HS-27A (cell line): ENCODE results near the gene PPP2R2D.

Source experiments
- DNase-seq: peaks from one replicate; pipeline ENCODE4 v3.0.0-alpha.2; 2012; ENCODE audit warnings: low read depth, missing footprints

The PPP2R2D gene

DNA sequence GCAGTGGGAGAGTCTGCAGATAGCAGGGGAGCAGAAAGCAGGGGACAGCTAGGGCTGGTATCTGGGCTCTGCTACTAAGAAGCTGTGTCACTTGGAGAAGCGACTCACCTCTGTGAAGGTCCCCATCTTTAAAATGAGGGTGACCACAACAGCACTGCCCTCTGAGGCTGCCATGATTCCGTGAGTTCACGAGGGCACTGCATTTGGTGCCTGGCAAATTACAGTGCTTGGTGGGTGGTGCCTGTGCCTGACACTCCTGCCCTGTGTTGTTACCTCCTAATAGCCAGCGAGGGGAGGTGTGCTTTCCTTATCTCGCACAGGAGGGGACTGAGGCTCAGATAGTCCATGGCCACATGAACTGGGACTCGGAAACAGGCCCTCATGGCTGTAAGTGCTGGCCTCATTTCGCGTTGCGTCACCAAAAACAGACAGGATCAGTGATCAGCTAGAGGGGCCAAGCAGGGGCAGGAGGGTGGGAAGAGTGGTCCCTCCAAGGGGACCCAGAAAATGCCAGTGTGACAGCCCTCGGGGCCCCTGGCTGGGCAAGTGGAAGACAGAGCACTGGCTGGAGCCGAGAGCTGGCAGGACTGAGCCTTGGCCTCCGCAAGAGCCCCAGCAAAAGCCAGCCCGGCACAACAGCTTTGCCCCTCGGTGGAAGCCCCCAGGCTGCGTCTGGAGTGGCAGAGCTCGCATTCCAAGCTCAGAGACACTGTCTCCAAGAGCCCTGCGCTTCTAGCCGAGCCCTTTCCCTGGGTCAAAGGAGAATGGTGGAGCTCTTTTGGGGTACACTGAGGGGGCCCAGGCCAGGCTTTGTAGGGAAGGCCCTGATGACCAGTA lies 98.3 kb downstream of the PPP2R2D start:
- no peak for DNase-seq

DNA sequence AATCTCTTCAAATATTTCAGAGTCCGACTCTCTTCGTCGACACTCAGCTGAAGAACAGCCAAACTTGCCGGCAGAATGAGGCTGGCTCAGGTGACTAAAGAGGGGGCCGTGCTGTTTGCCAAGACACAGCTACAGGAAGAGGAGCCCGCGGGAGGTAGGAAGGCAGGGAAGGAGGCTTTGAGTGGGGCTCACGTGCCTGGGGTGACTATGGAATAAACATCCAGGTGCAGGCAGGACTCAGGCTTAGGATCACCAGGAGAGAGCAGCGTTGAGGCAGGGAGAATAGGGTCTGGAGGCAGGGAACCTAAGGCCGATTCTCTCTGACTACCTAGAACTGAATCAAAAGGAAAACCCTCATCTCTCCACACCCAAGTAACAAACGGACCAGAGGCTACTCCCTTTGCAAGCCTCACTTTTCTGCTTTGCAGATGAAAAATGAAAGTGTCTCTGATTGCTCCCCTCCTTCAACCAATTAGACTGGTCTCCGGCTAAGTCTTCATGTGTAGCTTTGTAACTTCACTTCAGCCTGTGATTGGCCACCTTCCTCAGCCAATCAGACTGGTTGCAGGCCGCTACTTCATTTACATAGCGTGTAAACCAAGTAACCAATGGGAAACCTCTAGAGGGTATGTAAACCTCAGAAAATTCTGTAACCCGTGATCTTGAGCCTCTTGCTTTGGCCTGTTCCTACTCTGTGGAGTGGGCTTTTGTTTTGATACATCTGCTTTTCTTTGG lies 100.6 kb downstream of the PPP2R2D start:
- no peak for DNase-seq

DNA sequence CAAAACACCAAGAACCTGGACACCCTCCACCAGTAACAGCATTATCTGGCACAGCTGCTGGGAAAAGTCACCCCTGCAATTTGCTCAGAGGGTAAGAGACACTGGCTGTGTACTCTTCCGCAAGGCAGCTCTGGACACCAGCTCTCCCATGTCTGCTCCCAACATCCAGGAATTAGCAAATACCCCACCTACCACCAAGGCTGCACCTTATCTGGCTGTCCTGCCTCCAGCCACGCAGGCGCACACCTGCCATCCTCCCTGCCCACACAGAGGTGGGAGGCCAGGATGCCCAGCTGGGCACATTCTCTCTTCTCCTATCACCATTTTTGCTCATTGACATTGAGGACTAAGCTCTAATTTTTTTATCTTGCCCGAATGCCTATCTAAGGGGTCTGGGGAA lies 101.2 kb downstream of the PPP2R2D start:
- no peak for DNase-seq

DNA sequence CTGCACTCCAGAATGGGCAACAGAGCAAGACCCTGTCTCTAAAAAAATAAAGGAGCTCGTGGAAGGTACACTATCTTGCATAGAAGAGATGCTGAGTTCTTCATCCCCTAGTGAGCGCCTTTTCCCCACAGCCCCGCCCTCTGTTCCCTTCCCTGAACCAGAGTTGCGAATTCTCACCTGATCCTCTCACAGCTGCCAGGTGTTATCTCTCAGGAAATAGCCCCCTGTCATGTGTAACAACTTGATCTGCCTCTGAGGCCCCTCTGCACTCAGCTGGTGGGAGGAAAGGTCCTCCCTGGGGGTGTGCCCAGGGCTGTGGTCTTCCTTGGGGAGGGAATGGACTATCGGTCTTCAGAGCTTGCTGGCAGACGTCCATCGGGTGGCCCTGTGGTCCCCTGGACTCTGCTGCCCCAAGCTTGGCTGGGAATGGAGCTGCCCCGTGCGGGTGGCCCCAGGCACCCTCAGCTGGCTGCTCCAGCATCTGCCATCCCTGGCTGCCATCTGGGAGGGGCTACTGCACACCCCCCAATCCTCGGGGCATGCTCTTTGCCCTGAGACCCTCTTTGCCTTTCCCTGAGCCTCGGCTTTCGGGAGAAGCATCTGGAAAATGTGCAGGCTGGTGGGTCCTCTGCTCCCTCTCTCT lies 102.6 kb downstream of the PPP2R2D start:
- DNase-seq, result no peak

DNA sequence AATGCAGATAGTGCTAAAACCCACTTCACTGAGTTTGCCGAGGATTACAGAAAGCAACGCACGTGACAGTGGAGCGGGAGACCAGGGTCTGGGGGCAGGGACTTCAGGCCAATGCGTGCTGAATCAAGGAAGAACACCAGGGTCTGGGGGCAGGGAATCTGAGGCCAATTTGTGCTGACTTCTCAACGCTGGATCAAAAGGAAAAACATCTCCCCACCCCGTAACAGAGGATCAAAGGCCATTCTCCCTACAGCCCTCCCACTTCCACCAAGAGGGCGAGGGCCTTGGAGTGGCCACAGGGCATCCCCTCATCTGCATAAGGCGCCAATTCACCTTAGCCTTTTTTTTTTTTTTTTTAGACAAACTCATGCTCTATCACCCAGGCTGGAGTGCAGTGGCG lies 103.2 kb downstream of the PPP2R2D start:
- no peak for DNase-seq

DNA sequence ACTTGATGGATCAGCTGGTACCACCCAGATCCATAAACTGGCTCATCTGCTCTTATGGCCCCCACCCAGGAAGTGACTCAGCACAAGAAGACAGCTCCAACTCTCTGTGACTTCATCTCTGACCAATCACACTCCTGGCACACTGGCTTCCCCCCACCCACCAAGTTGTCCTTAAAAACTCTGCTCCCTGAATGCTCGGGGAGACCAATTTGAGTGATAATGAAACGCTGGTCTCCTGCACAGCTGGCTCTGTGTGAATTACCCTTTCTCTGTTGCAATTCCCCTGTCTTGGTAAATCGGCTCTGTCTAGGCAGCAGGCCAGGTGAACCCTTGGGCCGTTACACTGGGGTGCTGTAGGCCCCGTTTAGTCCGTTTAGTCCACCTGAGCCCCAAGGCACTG lies 104.3 kb downstream of the PPP2R2D start:
- no peak for DNase-seq

DNA sequence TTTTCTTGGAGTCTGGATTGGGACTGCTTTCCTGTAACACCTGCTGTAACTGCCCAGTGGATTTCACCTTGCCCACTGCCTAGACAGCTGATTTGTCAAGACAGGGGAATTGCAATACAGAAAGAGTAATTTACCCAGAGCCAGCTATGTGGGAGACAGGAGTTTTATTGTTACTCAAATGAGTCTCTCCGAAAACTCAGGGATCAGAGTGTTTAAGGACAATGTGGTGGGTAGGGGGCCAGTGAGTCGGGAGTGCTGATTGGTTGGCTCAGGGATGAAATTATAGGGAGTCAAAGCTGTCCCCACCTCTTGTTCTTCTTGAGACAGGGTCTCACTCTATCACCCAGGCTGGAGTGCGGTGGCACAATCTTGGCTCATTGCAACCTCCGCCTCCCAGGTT lies 106.2 kb downstream of the PPP2R2D start:
- DNase-seq, result no peak

DNA sequence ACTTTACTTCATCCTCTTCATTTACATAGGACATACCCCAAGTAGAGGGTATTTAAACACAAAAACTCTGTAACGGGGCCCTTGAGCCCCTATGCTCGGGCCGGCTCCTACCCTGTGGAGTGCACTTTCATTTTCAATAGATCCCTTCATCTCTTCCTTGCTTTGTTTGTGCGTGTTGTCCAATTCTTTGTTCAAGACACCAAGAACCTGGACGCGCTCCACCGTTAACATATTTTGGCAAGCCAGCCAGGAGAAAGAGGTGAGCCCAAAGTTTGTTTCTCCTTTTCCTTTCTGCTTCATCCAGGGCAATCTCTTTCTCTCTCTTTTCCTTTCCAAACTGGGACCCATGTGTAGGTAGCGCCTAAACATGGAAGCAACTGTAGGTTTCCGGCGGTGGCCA lies 106.9 kb downstream of the PPP2R2D start:
- DNase-seq, result no peak
